Measurements from ENCODE around the gene MKI67.

DNA sequence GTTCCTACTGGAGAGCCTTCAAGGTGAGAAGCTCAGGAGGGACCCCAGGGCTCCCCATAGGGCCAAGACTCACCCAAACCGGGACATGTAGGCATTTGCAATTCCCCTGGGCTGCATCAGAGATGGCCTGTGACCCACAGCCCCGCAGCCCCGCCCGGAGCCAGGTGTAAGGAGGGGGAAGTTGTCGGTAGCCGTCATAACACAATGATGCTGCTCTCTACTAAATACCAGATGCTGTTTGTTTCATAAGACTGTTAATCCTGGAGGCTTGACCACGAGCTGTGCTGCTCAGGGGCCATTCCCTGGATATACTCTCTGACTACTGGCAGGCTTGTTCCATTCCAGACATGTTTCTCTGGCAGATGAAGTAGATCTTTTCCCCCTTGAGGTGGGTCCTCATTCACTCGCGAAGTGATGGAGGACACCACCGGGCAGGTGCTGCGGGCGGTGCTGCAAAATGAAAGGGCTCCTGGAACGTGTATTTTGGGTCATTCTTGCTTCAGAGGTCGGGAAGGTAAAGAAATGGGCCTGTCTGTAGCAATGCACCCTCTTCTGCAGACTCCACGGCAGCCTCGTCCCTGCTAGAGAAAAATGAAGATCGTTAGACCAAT lies 61.1 kb downstream of the MKI67 start:
- TF ChIP-seq, protein P1, sequence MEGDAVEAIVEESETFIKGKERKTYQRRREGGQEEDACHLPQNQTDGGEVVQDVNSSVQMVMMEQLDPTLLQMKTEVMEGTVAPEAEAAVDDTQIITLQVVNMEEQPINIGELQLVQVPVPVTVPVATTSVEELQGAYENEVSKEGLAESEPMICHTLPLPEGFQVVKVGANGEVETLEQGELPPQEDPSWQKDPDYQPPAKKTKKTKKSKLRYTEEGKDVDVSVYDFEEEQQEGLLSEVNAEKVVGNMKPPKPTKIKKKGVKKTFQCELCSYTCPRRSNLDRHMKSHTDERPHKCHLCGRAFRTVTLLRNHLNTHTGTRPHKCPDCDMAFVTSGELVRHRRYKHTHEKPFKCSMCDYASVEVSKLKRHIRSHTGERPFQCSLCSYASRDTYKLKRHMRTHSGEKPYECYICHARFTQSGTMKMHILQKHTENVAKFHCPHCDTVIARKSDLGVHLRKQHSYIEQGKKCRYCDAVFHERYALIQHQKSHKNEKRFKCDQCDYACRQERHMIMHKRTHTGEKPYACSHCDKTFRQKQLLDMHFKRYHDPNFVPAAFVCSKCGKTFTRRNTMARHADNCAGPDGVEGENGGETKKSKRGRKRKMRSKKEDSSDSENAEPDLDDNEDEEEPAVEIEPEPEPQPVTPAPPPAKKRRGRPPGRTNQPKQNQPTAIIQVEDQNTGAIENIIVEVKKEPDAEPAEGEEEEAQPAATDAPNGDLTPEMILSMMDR (IDR thresholded peaks at IDR 0.05): no peak
- no peak for TF ChIP-seq POLR2A (IDR thresholded peaks at IDR 0.05)

Measured in lower leg skin (tissue), 3 donors.